ENCODE results near the gene PPM1B.
"Not testable (repeated sequence)": the region's sequence is repeated elsewhere in the genome, so short reads cannot be mapped to it uniquely, and the experiment has no call there.

PPM1B gene

DNA sequence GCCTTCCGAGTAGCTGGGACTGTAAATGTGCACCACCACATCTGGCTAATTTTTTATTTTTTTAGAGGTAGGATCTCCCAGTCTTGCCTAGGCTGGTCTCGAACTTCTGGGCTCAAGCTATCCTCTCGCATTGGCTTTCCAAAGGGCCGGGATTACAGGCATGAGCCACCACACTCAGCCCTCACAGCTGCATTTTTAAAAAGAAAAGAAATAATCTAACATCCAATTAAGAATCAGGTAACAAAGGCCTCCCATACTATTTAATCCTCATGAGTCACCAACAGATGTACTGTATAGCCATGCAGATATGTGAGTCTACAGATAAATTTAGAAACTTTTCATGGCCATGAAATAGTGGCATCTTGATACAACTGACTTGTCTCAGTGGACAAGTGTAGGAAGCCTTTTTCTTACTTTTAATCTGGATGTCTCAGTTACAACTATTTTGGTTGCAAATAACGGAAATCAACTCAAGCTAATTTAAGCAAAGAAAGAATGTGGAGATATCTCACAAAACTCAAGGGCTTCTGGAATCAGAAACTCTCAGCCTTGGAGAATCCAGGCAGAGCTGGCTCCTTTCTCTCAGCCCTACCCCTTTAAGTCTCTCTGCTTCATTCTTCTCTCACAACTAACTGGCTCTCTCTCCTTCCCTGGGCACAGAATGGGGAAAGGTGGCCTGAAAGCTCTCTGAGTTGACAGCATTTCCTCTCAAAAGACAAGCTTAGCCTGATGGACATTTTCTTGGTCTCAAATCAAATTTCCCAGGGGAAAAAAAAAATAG, 12.8 kb upstream of the PPM1B start:
- no peak for DNase-seq

DNA sequence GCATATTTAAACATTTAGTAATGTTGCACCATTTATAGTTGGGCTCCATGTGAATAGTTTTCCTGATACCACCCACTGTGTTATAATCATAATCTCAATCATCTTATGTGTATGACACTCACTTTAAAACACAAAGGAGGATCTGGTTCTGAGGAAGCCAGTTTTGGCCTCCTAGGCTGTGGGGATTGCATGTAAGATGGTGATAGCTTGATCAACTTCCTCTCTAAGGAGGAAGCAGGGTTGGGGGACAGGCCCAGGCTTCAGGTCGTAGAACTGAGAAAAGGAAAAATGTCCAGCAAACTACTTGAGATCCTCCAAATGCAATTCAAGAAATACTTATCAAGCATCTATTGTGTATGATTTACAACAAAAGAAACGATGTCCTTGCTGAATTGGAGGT, 4.9 kb upstream of the PPM1B start:
- no peak for DNase-seq

DNA sequence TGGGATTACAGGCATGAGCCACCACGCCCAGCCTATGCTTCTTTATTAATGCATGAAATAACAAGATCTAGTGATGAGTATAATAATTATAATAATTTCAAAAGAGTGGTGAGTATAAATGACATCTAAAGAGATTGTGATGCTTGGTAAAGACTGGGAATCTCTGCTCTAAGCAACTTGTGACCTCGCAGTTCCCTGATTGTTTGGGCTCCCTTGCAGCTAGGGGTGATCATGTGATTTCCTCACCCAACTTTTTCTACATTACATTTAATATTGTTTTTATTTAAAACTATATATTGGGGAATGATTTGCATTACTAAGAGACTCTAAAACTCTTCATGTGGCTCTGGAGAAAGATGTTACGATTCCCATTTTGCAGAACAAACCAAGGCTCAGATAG, 4.1 kb upstream of the PPM1B start:
- no peak for DNase-seq

DNA sequence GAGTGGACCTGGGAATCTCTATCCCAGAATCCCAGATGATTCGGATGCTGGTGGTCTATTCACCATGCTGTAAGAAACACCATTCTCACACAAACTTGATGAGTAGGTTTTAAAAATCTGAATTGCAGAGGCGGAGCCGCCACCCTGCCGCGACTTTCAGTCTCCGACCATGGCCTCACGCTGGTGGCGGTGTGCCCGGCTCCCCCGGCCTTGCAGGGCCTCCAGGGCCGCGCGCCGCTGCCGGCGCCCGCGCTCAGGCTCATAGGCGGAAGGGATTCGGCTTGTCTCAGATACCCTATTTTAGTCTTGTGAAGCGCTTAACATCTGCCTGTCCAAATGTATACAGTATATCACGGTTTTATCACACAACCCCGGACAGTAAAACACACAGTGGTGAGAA, 2.6 kb upstream of the PPM1B start:
- DNase-seq, result no peak

DNA sequence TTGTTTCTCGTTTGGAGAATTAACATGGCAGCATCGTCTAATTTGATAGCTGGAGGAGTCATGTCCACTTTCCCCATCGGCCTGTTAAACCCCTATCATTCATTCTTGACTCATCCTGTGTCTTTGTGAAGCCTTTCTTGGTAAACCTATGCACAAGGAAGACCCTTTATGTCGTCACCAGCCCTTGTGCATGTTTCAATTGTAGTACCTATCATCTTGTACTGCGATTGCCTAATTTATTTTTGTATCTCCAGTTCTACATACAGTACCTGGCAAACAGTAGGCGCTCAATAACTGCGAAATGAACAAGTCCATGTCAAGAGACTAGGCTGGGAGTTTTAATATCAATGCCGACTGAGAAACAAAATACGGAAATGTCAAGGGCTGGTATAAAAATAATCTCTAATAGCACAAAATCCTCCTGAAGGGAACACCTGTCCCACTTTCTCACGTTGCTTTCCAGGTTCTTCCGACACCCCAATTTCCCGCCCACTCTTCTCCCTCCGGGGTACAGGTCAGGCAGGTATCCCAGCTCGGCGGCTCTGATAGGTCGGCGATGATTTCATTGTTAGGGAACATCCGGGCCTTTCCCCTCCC, 1.3 kb upstream of the PPM1B start:
- no peak for DNase-seq

DNA sequence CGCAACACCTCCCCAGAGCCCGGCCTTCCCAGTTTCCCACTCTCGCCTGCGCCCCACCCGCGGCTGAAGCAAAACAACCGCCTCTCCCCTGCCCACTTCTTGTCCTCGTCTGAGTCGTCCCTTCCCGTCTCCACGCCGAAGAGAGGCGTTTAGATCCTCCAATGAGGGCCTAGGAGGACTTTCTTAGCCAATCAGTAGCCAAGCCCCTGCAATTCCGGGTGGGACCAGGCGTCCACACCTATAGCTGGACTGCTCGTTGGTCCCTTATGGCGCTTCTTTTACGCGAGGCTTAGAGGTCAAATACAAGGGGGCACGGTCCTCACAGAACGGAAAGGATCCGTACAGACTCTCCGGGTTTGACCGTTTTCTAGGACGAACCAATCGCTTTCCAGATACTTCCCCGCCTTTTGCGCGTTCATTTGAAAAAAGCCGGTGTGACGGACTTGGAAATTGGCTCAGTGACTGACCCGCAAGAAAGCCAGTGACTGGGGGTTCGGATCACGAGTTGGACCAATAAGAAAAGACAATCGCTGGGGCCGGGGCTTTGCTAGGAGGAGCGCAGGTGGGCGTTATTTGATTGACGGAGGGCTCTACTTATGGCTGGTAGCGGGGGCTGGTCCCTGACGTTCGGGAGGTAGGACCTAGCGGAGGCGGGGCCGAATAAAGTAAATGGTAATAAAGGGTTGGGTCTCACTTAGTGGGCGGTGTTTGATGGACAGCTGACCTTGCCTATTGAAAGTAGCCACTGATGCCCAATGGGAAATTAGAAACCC, 581 bp upstream of the PPM1B start:
- peak; percentile 95 to 100 (median 100) for DNase-seq

DNA sequence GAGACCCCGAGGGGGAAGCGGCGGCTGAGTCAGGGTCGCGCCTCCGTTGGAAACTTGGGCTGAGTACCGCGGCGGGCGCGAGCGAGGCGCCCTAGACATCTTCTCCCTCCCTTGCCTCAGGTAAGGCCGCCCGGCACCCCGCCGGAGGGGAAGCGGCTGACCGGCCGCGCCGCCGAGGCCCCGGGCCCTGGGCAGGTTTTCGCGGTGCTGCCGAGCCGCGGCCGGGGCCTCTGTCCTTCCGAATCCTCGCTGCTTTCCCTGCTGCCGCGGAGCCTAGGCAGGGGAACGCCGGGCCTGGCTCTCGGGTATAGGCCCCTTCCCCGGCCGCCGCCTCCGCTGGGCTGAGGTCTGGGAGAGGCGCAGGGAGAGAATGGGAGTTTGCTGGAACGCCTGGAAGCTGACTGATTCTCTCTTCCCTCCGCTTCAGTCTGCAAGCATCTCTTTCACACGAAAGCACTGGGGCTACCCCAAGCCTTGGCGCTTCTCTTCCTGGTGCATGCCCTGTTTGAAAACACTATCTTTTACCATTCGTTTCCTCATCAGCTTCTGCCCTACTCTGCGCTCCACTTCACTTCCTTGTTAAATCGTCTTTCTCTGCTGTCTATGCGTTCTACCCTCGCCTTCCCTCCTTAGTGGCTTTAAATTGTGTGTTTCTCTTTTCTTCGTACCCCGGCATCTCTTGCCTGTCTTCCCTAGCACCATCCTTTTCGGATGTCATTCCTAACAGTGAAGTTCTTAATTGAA, 652 bp downstream of the PPM1B start:
- peak in 39 of 56 donors; percentile 3 to 67 (median 45) for DNase-seq

DNA sequence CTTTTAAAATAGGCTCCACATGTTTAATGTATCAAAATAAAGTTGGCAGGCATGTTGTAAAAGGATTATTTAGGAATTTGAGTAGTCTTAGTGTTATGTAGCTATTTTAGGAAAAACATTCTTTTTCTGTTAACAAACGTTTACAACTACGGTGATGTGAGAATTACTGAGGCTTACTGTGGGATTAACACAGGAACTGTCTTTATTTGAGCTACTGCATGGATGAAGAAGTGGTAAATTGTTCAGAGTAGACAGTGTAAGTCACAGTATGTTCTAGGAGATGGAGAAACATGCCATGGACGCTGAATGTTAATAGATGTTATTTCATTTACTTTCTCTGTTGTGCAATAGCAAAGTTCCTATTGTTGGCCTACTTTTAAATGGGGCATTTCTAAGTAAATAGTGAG, 1.6 kb downstream of the PPM1B start:
- DNase-seq, result peak in 1 of 56 donors; percentile 18

DNA sequence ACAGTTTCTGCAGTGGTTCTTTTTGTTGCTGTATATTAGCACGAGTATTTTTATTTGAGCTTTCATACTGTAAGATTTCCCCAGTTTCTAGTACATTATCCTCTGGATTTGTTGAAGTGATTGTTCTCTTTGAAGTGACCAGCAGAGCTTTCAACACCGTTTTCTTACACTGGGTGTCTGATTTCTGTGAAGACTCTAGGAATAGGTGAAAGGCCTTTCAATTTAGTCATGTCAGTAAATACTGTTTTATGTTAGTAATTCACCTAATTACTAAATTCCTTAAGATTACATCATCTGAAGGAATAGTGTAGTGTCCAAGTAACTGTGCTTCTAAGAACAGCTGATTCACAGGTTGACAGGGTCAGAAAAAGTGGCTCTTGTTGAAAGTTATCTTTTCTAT, 2.3 kb downstream of the PPM1B start:
- peak in 1 of 56 donors; percentile 25 for DNase-seq

DNA sequence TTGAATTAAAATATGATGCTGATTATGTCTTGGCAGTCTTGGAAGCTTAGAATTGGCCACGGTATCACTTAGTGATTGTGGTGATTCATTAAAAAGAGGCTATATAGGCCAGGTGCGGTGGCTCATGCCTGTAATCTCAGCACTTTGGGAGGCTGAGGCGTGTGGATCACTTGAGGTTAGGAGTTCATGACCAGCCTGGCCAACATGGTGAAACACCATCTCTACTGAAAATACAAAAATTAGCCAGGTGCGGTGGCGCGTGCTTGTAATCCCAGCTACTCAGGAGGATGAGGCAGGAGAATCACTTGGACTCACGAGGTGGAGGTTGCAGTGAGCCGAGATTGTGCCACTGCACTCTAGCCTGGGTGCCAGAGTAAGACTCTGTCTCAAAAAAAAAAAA, 2.8 kb downstream of the PPM1B start:
- not testable (repeated sequence) for DNase-seq

DNA sequence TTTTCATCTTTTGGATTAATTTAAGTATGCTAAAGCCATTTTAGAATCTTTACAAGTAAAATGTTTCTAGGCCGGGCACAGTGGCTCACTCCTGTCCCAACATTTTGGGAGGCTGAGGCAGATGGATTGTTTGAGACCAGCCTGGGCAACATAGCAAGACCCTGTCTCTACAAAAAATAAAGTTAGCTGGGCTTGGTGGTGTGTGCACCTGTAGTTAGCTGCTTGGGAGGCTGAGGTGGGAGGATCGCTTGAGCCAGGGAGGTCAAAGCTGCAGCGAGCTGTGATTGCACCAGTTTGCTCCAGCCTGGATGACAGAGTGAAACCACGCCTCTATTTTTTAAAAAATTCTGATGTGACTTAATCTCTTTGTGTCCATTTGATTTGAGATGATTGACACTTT, 3.9 kb downstream of the PPM1B start:
- no peak for DNase-seq

DNA sequence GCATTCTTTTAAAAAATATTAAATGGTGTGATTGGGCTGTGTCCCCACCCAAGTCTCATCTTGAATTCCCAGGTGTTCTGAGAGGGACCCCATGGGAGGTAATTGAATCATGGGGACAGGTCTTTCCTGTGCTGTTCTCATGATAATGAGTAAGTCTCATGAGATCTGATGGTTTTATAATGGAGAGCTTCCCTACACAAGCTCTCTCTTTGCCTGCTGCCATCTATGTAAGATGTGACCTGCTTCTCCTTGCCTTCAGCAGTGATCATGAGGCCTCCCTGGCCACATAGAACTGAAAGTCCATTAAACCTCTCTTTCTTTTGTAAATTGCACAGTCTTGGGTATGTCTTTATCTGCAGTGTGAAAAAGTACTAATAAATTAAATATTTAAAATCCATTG, 10.3 kb downstream of the PPM1B start:
- DNase-seq, result no peak

DNA sequence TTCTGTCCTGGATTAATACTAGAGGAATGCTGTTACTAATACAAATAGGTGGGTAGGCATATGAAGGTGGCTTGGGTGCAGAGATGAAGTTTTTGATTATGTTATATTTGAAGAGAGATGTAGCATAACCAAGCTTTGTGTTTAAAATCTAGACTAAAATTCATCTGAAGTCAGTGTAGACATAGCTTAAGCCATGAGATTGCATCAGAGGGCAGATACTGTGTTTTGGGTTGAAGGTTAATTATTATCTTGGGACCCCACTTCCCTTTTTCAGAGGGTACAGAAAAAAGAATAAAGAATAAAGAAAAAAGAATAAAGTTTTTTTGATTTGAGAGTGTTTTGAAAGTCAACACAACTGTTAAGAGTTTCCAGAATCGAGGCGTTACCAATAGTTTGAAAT, 13.0 kb downstream of the PPM1B start:
- no peak for DNase-seq

DNA sequence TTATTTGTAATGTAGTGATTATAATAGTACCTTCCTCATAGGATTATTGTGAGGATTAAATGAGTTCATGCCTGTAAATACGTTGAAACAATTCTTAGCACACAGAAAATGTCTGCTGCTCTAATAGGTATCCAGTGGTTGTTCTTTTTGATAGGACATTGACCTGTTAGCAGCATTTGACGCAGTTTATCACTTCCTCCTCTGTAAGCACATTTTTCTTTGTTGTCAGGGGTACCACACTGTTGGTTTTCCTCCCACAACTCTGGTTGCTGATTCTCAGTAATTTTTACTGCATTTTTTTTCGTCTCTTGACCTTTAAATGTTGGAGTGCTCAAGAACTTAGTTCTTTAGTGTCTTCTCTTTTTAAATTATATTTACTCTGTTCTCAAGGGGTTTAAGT, 15.4 kb downstream of the PPM1B start:
- DNase-seq, result no peak

DNA sequence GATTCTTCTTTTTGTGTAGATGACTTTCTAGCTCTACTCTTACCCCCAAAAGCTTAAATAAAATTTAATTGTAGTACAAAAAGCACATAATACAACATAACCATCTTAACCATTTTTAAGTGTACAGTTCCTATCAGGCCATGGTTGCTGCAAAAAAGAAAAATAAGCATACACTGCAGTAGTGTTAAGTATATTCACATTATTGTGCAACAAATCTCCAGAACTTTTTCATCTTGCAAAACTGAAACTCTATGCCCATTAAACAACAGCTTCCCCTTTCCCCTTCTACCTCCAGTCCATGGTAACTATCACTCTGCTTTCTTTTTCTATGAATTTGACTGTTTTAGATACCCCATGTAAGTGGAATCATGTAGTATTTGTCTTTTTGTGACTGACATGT, 18.1 kb downstream of the PPM1B start:
- no peak for DNase-seq

DNA sequence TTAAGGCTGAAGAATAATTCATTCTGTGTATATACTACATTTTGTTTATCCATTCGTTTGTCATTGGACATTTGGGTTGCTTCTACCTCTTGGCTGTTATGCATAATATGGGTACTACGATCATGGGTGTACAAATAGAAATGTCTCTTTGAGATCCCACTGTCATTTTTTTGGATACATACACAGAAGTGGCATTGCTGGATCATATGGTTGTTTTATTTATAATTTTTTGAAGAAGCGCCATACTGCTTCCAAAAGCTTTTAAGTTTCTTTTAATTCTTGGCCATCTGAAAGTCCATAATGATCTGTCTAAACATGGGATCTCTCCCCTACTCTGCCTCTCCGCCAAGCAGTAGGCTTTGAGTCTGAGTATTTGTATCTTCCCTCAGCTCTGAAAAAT, 18.6 kb downstream of the PPM1B start:
- DNase-seq, result no peak

DNA sequence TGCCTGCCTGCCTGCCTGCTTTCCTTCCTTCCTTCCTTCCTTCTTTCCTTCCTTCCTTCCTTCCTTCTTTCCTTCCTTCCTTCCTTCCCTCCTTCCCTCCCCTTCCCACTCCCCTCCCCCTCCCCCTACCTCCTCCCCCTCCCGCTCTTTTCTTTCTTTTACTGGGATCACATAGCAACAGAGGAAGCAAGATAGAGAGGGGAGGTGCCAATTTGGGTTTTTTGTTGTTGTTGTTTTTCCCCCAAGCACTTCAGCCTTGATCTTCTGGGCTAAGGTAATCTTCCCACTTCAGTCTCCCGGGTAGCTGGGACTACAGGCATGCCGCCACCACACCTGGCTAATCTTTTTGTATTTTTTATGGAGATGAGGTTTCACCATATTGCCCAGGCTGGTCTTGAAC, 20.0 kb downstream of the PPM1B start:
- DNase-seq, result no peak

DNA sequence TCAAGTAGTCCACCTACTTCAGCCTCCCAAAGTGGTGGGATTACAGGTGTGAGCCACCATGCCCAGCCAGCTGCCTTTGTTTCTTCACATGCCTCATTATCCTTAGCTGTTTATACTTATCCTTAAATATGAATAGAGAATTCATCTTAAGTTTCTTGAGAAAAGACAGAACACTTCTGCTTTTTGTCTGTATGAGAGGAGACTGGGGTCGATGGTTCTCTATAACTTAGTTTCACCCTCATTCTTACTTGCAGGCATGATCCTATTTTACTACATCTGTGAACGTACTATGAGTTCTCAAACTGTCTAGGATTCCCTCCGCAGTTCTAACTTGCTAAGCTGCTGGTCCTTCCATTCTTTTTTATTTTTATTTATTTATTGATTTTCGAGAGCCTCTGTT, 20.4 kb downstream of the PPM1B start:
- no peak for DNase-seq

DNA sequence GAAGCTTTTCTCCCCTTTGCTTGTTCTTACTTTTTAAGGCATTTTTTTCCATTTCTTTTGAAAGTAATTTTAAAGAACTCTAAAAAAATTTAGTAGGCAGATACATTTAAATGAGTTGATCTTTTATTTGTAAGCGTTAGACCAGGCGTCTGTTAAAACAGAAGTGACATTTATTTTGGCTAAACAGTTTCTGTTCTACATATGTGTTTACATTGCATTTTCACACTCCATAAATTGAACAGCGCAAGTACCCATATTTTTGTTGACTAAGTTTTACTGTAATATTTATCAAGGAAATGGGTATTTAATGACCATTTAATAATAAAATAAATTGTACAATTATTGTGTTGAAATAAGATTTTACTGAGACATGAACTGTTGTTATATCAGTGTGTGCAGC, 21.9 kb downstream of the PPM1B start:
- DNase-seq, result no peak

DNA sequence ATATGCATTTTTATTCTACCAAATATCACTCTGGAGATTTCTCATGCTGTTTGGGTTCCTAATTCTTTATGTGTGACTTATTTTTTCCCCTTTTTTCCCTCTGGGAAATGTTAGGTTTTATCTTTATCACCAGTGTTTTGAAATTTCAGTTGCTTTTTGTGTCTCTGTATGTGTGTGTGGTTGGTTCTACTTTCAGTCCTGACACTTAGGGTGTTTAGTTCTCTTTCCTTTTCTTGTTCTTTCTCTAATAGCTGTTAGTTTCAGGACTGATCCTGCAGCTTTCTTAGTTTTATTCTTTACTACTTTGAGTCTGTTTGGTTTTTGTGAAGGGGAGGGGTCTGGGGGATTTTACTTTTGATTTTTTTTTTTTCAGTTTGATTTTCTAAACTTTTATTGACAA, 23.1 kb downstream of the PPM1B start:
- DNase-seq, result no peak

DNA sequence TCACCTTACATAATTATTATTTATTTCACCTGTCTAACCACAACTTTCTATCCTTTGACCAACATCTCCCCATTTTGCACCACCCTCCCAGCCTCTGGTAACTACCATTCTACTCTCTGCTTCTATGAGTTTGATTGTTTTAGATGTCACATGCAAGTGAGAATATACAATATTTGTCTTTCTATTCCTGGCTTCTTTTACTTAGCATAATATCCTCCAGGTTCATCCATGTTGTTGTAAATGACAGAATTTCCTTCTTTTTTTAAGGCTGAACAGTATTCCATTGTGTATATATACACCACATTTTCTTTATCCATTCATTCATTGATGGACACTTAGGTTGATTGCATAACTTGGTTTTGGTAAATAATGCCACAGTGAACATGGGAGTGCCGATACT, 24.0 kb downstream of the PPM1B start:
- DNase-seq, result no peak

DNA sequence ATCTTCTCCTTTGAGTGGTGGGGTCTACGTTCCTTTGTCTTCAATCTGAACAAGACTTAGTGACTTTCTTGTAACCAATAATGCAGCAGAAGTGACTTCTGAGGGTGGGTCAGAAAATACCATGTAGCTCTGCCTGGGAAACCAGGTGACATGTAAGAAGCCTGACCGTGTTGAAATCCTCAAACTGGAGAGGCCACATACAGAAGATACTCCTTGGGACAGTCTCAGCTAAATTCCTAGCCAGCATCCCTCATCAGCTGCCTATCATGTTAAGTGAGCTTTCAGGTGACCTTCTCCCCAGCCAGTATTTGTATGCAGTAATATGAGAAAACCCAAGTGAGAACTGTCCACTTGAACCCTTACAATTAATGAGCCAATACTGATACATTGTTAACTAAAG, 27.0 kb downstream of the PPM1B start:
- no peak for DNase-seq

Data from amygdala (tissue), 56 donors.